Sigmoid colon (tissue), 7 donors: ENCODE results near the gene TAT. TPM values are rescaled to one million over a fixed set of nuclear protein-coding genes. Genes with fewer than 3 reads are reported as not detected.

ENCODE experiments used
- DNase-seq: peaks from one replicate; pipeline ENCODE4 v3.0.0-alpha.2; 2019
- H3K27ac ChIP-seq, 4 donors: fragments of 200-600 bp; sonication (generic); one replicate each; pipeline ENCODE4 v1.5.1; 2016 to 2019; ENCODE audit warnings: mild to moderate bottlenecking in 1 of 4
- H3K27me3 ChIP-seq, 3 donors: fragments of 200-600 bp; sonication (generic); one replicate each; pipeline ENCODE4 v1.5.1; 2019; ENCODE audit warnings: mild to moderate bottlenecking in 1 of 3
- H3K36me3 ChIP-seq, 4 donors: fragments of 200-600 bp; sonication (generic); one replicate each; pipeline ENCODE4 v1.5.1; 2016 to 2019
- H3K4me1 ChIP-seq, 4 donors: fragments of 200-600 bp; sonication (generic); one replicate each; pipeline ENCODE4 v1.5.1; 2017 to 2019
- H3K4me3 ChIP-seq, 4 donors: fragments of 200-600 bp; sonication (generic); one replicate each; pipeline ENCODE4 v1.5.1; 2017 to 2019; ENCODE audit warnings: mild to moderate bottlenecking in 2 of 4, moderate library complexity in 1 of 4
- H3K9me3 ChIP-seq, 4 donors: fragments of 200-600 bp in 3 of 4; sonication (generic) in 3 of 4; one replicate each; pipeline versions ENCODE4 v1.5.1 to v1.6.1; 2013 to 2019
- EP300 ChIP-seq, 4 donors: sonication (generic); formaldehyde crosslinking; IDR thresholded peaks; one replicate each; pipeline ENCODE4 v1.6.1; 2017; ENCODE audit warnings: antibody characterized with exemption in 4 of 4
- POLR2A ChIP-seq, 2 donors: fragments of 450-650 bp; IDR thresholded peaks; one replicate each; pipeline ENCODE4 v1.6.1; 2016; ENCODE audit warnings: antibody characterized with exemption in 2 of 2, mild to moderate bottlenecking in 2 of 2, moderate library complexity in 2 of 2
- POLR2AphosphoS5 ChIP-seq, 4 donors: sonication (generic); formaldehyde crosslinking; IDR thresholded peaks; one replicate each; pipeline ENCODE4 v1.6.1; 2017; ENCODE audit warnings: antibody characterized with exemption in 4 of 4
- WGBS, 2 donors: extraction: QIAGEN DNeasy Blood & Tissue Kit; methylation state at CpG; one replicate each; pipeline ENCODE4 v1.1.7; 2013; 5-methylcytosine and 5-hydroxymethylcytosine counted together
- intact Hi-C: fragments of 100-400 bp; cut with DNase I; formaldehyde crosslinking; loops from one replicate; pipeline ENCODE4 v1.15.1; 2023
- polyA plus RNA-seq, 3 donors: library from polyadenylated mRNA; stranded (reverse); fragments of 200-250 nt; gene quantifications; one replicate each; pipeline ENCODE4 v1.2.3, GENCODE V29; 2013
- total RNA-seq, 4 donors: library from RNA; depleted of rRNA; stranded (reverse); fragments of >200 nt; gene quantifications; one replicate each; pipeline ENCODE4 v1.1.0, GENCODE V29; 2016
- TF ChIP-seq, protein P1 (sequence below), 4 experiments: fragments of 450-650 bp in 3 of 4; fragments of 200-600 bp in 1 of 4; IDR thresholded peaks; one replicate each; pipeline ENCODE4 v1.5.1; 2016 to 2019; ENCODE audit warnings: antibody characterized with exemption in 4 of 4, mild to moderate bottlenecking in 3 of 4, moderate library complexity in 2 of 4
- donor health status: healthy with polysubstance abuse.
- donor health status: Bipolar disorder and iron deficiency.
- donor health status: healthy.

TAT gene
- total and polyA plus RNA-seq, 7 donors: 0.22 to 3.2 (median 1.2) TPM; not detected in 4

DNA sequence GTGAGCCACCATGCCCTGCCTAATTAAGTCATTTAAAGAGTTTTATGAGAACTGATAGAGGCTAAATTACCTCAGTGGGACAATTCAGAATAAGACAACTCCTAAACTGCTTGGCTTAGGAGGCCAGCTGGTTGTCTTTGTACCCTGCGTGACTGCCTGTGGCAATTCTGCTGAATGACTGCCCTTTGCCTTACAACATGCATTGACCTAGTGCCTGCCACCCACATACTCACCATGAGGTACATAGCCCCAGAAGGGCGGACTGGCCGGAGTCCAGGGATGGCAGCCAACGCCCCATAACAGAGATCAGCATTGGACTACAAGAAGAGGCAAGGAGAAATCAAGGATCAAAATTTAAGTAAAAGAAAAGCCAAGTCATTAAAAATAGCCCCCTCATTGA lies 7.3 kb downstream of the TAT start:
- no peak for DNase-seq
- Histone ChIP-seq H3K9me3 (no peaks in the 10 kb centered on the region), H3K27ac (no peak overlapping the region), H3K36me3 (no peaks in the 10 kb centered on the region), H3K4me1 (peaks cover 0 to 4% (median 0%) of the 10 kb centered on the region in 4 donors), H3K27me3 (no peaks in the 10 kb centered on the region), H3K4me3 (no peak overlapping the region)
- intact Hi-C loops: no loop called here
- TF ChIP-seq EP300 (IDR thresholded peaks at IDR 0.05) (no peak), POLR2AphosphoS5 (IDR thresholded peaks at IDR 0.05) (no peak), POLR2A (IDR thresholded peaks at IDR 0.05) (no peak)
- TF ChIP-seq, protein P1, sequence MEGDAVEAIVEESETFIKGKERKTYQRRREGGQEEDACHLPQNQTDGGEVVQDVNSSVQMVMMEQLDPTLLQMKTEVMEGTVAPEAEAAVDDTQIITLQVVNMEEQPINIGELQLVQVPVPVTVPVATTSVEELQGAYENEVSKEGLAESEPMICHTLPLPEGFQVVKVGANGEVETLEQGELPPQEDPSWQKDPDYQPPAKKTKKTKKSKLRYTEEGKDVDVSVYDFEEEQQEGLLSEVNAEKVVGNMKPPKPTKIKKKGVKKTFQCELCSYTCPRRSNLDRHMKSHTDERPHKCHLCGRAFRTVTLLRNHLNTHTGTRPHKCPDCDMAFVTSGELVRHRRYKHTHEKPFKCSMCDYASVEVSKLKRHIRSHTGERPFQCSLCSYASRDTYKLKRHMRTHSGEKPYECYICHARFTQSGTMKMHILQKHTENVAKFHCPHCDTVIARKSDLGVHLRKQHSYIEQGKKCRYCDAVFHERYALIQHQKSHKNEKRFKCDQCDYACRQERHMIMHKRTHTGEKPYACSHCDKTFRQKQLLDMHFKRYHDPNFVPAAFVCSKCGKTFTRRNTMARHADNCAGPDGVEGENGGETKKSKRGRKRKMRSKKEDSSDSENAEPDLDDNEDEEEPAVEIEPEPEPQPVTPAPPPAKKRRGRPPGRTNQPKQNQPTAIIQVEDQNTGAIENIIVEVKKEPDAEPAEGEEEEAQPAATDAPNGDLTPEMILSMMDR (IDR thresholded peaks at IDR 0.05): no peak
- WGBS, 2 donors: 38 to 85% methylated on average over 4 of the region's 4 CpGs

GRCh38 chr16:71568551-71568950 lies 8.3 kb downstream of the TAT start:
- no peak for DNase-seq
- TF ChIP-seq, protein P1 (IDR thresholded peaks at IDR 0.05): no peak
- TF ChIP-seq POLR2A (IDR thresholded peaks at IDR 0.05) (no peak), EP300 (IDR thresholded peaks at IDR 0.05) (no peak), POLR2AphosphoS5 (IDR thresholded peaks at IDR 0.05) (no peak)
- intact Hi-C loops: no loop called here
- H3K27ac ChIP-seq: no peak overlapping the region
- H3K36me3 ChIP-seq: no peaks in the 10 kb centered on the region
- 82 to 83% methylated on average over 4 of the region's 4 CpGs for WGBS, 2 donors
- H3K27me3 ChIP-seq: no peaks in the 10 kb centered on the region
- H3K9me3 ChIP-seq: no peaks in the 10 kb centered on the region
- H3K4me1 ChIP-seq: peaks cover 0 to 9% (median 2%) of the 10 kb centered on the region in 4 donors
- H3K4me3 ChIP-seq: no peak overlapping the region

- H3K27ac ChIP-seq: no peak overlapping the region
- no peaks in the 10 kb centered on the region for H3K27me3 ChIP-seq
- 94 to 96% methylated on average over 8 of the region's 8 CpGs for WGBS, 2 donors
- intact Hi-C loops: no loop called here
- no peak for TF ChIP-seq POLR2A (IDR thresholded peaks at IDR 0.05)
- TF ChIP-seq POLR2AphosphoS5 (IDR thresholded peaks at IDR 0.05): no peak
- no peak for TF ChIP-seq EP300 (IDR thresholded peaks at IDR 0.05)
- TF ChIP-seq, protein P1 (IDR thresholded peaks at IDR 0.05): no peak
- H3K4me3 ChIP-seq: no peak overlapping the region
- no peaks in the 10 kb centered on the region for H3K36me3 ChIP-seq
- no peaks in the 10 kb centered on the region for H3K9me3 ChIP-seq
- DNase-seq: no peak
- peaks cover 0 to 9% (median 2%) of the 10 kb centered on the region in 4 donors for H3K4me1 ChIP-seq
Observed at GRCh38 chr16:71567931-71568330, 9.0 kb downstream of the TAT start.

GRCh38 chr16:71565812-71566700 lies 10.8 kb downstream of the TAT start:
- Histone ChIP-seq H3K27me3 (no peaks in the 10 kb centered on the region), H3K4me1 (peaks cover 0 to 9% (median 2%) of the 10 kb centered on the region in 4 donors), H3K4me3 (no peak overlapping the region), H3K36me3 (no peaks in the 10 kb centered on the region), H3K27ac (no peak overlapping the region), H3K9me3 (peaks cover 0 to 3% (median 1%) of the 10 kb centered on the region in 4 donors)
- DNase-seq: no peak
- 26 to 51% methylated on average over 9 of the region's 9 CpGs for WGBS, 2 donors
- TF ChIP-seq EP300 (IDR thresholded peaks at IDR 0.05): no peak
- TF ChIP-seq, protein P1 (IDR thresholded peaks at IDR 0.05): peak in 1 of 4 experiments; percentile 6
- no peak for TF ChIP-seq POLR2AphosphoS5 (IDR thresholded peaks at IDR 0.05)
- no peak for TF ChIP-seq POLR2A (IDR thresholded peaks at IDR 0.05)
- intact Hi-C loops: no loop called here
